ENCODE results near the gene EXOC7. TPM values are rescaled to one million over a fixed set of nuclear protein-coding genes. Genes with fewer than 3 reads are reported as not detected.

The EXOC7 gene
- polyA plus RNA-seq, 1 donor (not counting 4 experiments of a cell fraction or from before 2014, with no cell fraction given): 60.6 TPM

DNA sequence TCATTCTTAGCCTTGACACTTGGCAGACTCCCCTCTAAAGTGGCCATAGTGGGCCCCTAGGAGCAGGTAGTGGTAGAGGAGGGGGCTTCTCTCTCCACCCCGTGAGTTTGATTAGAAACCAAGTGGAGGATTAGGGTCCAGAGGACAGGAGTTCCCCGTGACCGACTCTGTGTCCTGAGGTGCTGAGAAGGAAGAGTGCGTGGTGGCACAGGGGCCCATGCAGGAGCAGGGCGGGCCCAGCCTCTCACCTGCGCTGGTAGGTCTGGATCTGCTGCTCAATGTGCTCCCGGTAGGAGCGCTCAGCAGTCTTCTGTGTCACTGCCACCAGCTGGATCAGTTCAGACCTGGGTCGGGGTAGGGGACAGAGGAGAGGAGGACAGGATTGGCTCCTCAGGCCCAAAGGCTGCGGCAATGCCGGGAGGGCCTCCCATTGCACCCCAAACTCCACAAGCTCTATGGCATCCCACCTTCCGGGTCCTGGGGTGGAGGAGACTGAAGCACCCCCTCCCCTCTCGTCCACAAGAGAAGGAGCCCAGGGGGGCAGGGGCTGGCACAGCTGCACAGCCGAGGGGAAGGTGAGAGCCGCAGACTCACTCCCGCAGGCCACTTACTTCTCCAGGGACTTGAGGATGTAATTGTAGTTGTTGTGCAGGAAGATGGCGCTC, 18.4 kb downstream of the EXOC7 start:
- H3K4me2 ChIP-seq (ENCODE audit: control insufficient read depth, extremely low read depth, insufficient read depth, low read depth, low read length): no peak overlapping the region
- dilution Hi-C loops (cut with MboI; ENCODE audit: extremely low pct_ligation_motif_present, low sequenced_read_pairs): no loop called here
- peaks cover 30 to 46% of the 10 kb centered on the region in 2 experiments for H3K36me3 ChIP-seq (ENCODE audit: control insufficient read depth in 2 of 2, extremely low read depth in 1 of 2, insufficient read depth in 2 of 2, low read length in 2 of 2)
- no peak overlapping the region for H3K9ac ChIP-seq (ENCODE audit: control insufficient read depth, extremely low read depth, insufficient read depth, low read length)
- DNase-seq (ENCODE audit: low read depth, low spot score): no peak
- H3K27ac ChIP-seq (ENCODE audit: control insufficient read depth, insufficient read depth, low read length): no peak overlapping the region
- H3K4me1 ChIP-seq (ENCODE audit: control insufficient read depth, extremely low read depth, insufficient read depth, low read length): no peaks in the 10 kb centered on the region
- FAIRE-seq: no peak
- no peak for TF ChIP-seq EZH2 (IDR thresholded peaks at IDR 0.05; ENCODE audit: low read length)
- TF ChIP-seq, protein P1, sequence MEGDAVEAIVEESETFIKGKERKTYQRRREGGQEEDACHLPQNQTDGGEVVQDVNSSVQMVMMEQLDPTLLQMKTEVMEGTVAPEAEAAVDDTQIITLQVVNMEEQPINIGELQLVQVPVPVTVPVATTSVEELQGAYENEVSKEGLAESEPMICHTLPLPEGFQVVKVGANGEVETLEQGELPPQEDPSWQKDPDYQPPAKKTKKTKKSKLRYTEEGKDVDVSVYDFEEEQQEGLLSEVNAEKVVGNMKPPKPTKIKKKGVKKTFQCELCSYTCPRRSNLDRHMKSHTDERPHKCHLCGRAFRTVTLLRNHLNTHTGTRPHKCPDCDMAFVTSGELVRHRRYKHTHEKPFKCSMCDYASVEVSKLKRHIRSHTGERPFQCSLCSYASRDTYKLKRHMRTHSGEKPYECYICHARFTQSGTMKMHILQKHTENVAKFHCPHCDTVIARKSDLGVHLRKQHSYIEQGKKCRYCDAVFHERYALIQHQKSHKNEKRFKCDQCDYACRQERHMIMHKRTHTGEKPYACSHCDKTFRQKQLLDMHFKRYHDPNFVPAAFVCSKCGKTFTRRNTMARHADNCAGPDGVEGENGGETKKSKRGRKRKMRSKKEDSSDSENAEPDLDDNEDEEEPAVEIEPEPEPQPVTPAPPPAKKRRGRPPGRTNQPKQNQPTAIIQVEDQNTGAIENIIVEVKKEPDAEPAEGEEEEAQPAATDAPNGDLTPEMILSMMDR (optimal IDR thresholded peaks at IDR 0.05 in 1 of 3, IDR thresholded peaks at IDR 0.05 in 1 of 3, conservative IDR thresholded peaks at IDR 0.05 in 1 of 3; ENCODE audit: extremely low read depth in 1 of 3, insufficient read depth in 2 of 3, low read length in 3 of 3): no peak
- H3K9me1 ChIP-seq (ENCODE audit: control insufficient read depth, extremely low read depth, insufficient read depth, low read length): no peaks in the 10 kb centered on the region
- H4K20me1 ChIP-seq (ENCODE audit: control insufficient read depth, extremely low read depth, insufficient read depth, low read length): no peaks in the 10 kb centered on the region
- no peaks in the 10 kb centered on the region for H3K79me2 ChIP-seq (ENCODE audit: control insufficient read depth, insufficient read depth, low read length)
- no peak overlapping the region for H3K4me3 ChIP-seq (ENCODE audit: control insufficient read depth in 2 of 3, extremely low read depth in 1 of 3, insufficient read depth in 2 of 3, low read depth in 1 of 3, low read length in 3 of 3)
- H3K9me3 ChIP-seq (ENCODE audit: control insufficient read depth, low read depth, low read length): no peaks in the 10 kb centered on the region
- H2AFZ ChIP-seq (ENCODE audit: control insufficient read depth, low read length): no peak overlapping the region
- H3K27me3 ChIP-seq (ENCODE audit: control insufficient read depth, extremely low read depth, insufficient read depth, low read length): peaks cover 5% of the 10 kb centered on the region

DNA sequence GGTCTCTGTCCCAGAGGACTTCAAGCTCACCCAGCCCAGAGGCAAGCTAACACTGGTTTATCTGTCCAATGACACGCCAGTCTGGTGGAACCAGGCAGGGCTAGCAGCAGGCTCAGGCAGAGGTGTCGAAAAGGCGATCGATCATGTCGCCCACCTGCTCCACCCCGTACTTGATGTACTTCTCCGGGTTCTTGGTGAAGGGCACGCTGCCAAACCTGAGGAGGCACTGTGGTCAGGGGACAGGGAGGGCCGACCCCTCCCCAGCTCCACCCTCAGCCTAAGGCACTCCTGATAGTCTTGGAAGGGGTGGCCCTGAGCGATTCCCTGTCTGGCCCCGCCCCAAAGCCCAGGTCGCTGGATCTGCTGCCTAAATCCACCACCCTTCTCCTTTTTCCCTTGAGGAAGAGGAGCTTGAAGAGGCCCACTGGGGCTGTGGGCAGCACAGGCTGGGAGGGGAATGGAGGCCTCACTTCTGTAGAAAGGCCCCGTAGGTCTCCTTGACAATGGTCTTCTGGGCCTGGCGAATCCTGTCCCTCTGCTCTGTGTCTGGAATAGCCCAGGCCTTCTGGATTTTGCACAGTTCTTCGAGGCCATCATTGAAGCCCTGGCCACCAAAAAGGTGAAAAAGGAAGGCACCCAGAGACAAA, 19.9 kb downstream of the EXOC7 start:
- peaks cover 20 to 38% of the 10 kb centered on the region in 2 experiments for H3K36me3 ChIP-seq (ENCODE audit: control insufficient read depth in 2 of 2, extremely low read depth in 1 of 2, insufficient read depth in 2 of 2, low read length in 2 of 2)
- H3K27ac ChIP-seq (ENCODE audit: control insufficient read depth, insufficient read depth, low read length): no peak overlapping the region
- FAIRE-seq (no peak), DNase-seq (ENCODE audit: low read depth, low spot score) (no peak)
- H3K9me3 ChIP-seq (ENCODE audit: control insufficient read depth, low read depth, low read length): no peaks in the 10 kb centered on the region
- dilution Hi-C loops (cut with MboI; ENCODE audit: extremely low pct_ligation_motif_present, low sequenced_read_pairs): no loop called here
- H3K9ac ChIP-seq (ENCODE audit: control insufficient read depth, extremely low read depth, insufficient read depth, low read length): no peak overlapping the region
- no peak overlapping the region for H3K4me2 ChIP-seq (ENCODE audit: control insufficient read depth, extremely low read depth, insufficient read depth, low read depth, low read length)
- H3K9me1 ChIP-seq (ENCODE audit: control insufficient read depth, extremely low read depth, insufficient read depth, low read length): no peaks in the 10 kb centered on the region
- H3K27me3 ChIP-seq (ENCODE audit: control insufficient read depth, extremely low read depth, insufficient read depth, low read length): peaks cover 20% of the 10 kb centered on the region
- H2AFZ ChIP-seq (ENCODE audit: control insufficient read depth, low read length): no peak overlapping the region
- TF ChIP-seq, protein P1 (optimal IDR thresholded peaks at IDR 0.05 in 1 of 3, IDR thresholded peaks at IDR 0.05 in 1 of 3, conservative IDR thresholded peaks at IDR 0.05 in 1 of 3; ENCODE audit: extremely low read depth in 1 of 3, insufficient read depth in 2 of 3, low read length in 3 of 3): no peak
- no peak for TF ChIP-seq EZH2 (IDR thresholded peaks at IDR 0.05; ENCODE audit: low read length)
- no peaks in the 10 kb centered on the region for H3K4me1 ChIP-seq (ENCODE audit: control insufficient read depth, extremely low read depth, insufficient read depth, low read length)
- no peaks in the 10 kb centered on the region for H4K20me1 ChIP-seq (ENCODE audit: control insufficient read depth, extremely low read depth, insufficient read depth, low read length)
- H3K79me2 ChIP-seq (ENCODE audit: control insufficient read depth, insufficient read depth, low read length): no peaks in the 10 kb centered on the region
- no peak overlapping the region for H3K4me3 ChIP-seq (ENCODE audit: control insufficient read depth in 2 of 3, extremely low read depth in 1 of 3, insufficient read depth in 2 of 3, low read depth in 1 of 3, low read length in 3 of 3)

Measured in keratinocyte (primary cell).